Panc1 (cell line): ENCODE results near the gene CEMIP. TPM values are rescaled to one million over a fixed set of nuclear protein-coding genes. Genes with fewer than 3 reads are reported as not detected.

Experiments
- ATAC-seq: fragments of 200-7000 bp; cut with Tn5 transposase; 2 replicates; pipeline ENCODE4 v1.9.1; 2020; ENCODE audit warnings: mild to moderate bottlenecking, moderate library complexity
- BruUV-seq: library from RNA; stranded (reverse); fragments of 400-500 nt; replicated peaks from 2 replicates; lab custom pipeline; 2021; lab: Mats Ljungman, UMichigan
- CTCF ChIA-PET: fragments of 300-600 bp; sonication (Branson Sonifier 250); formaldehyde crosslinking; loops from one replicate; lab custom pipeline; 2022; ENCODE audit warnings: antibody characterized with exemption; lab: Charles Lee
- POLR2A ChIA-PET: fragments of 300-600 bp; sonication (Branson Sonifier 250); formaldehyde crosslinking; loops from one replicate; lab custom pipeline; 2022; ENCODE audit warnings: antibody characterized with exemption; lab: Charles Lee
- DNase-seq: peaks from one replicate; pipeline ENCODE4 v3.0.0-alpha.2; 2010; ENCODE audit warnings: low read depth, low spot score
- H3K27ac ChIP-seq: 2 replicates; pipeline ENCODE4 v1.5.1; 2011; ENCODE audit warnings: mild to moderate bottlenecking, low read length, inconsistent platforms
- H3K27me3 ChIP-seq: fragments of 200-500 bp; sonication (Bioruptor generic); 2 replicates; pipeline ENCODE4 v1.6.0; 2014; ENCODE audit warnings: low read length, inconsistent platforms; ENCODE audit not compliant: control insufficient read depth, insufficient read depth
- H3K36me3 ChIP-seq: fragments of 200-500 bp; sonication (Bioruptor generic); 2 replicates; pipeline ENCODE4 v1.5.1; 2014; ENCODE audit warnings: inconsistent platforms, mild to moderate bottlenecking, low read length, moderate library complexity; ENCODE audit not compliant: control insufficient read depth, insufficient read depth
- H3K4me1 ChIP-seq: 2 replicates; pipeline ENCODE4 v1.5.1; 2011; ENCODE audit warnings: inconsistent platforms, mild to moderate bottlenecking, low read length, moderate library complexity; ENCODE audit not compliant: control insufficient read depth, insufficient read depth
- H3K4me3 ChIP-seq, 2 experiments: 2 replicates each; pipeline ENCODE4 v1.5.1; 2011 to 2012; ENCODE audit warnings: low read depth in 2 of 2, low read length in 2 of 2, mild to moderate bottlenecking in 2 of 2, inconsistent platforms in 1 of 2, moderate library complexity in 1 of 2
- H3K9me3 ChIP-seq: fragments of 200-500 bp; sonication (Bioruptor generic); 2 replicates; pipeline ENCODE4 v1.5.1; 2014; ENCODE audit warnings: low read depth, mild to moderate bottlenecking, inconsistent platforms, low read length, moderate library complexity; ENCODE audit not compliant: control insufficient read depth, insufficient read depth
- POLR2AphosphoS5 ChIP-seq: IDR thresholded peaks from 2 replicates; pipeline ENCODE4 v1.6.1; 2012; ENCODE audit warnings: mild to moderate bottlenecking, low read depth, low read length, moderate library complexity
- SIN3A ChIP-seq: IDR thresholded peaks from 2 replicates; pipeline ENCODE4 v1.6.1; 2012; ENCODE audit warnings: low read depth, mild to moderate bottlenecking, low read length, moderate library complexity, borderline replicate concordance; ENCODE audit not compliant: insufficient read depth
- TCF7L2 ChIP-seq: IDR thresholded peaks from 2 replicates; pipeline ENCODE4 v1.6.1; 2011; ENCODE audit warnings: mild to moderate bottlenecking, low read depth, low read length, inconsistent platforms
- in situ Hi-C: cut with HindIII; loops from 2 replicates; pipeline ENCODE4 v1.10.0; 2016; ENCODE audit warnings: low sequenced_read_pairs, low pct_unique_long_range_greater_than_20kb
- intact Hi-C: fragments of 100-400 bp; cut with micrococcal nuclease; formaldehyde crosslinking; loops from one replicate; pipeline ENCODE4 v1.10.0; 2022; ENCODE audit not compliant: unreplicated experiment
- total RNA-seq: library from RNA; stranded (reverse); gene quantifications from one replicate; pipeline ENCODE4 v1.2.1, GENCODE V29; 2021; ENCODE audit not compliant: unreplicated experiment
- TF ChIP-seq, protein P1 (sequence below): fragments of 450-650 bp; IDR thresholded peaks from 2 replicates; pipeline ENCODE4 v1.5.1; 2017; ENCODE audit warnings: mild to moderate bottlenecking
- TF ChIP-seq, protein P2 (sequence below), 2 experiments: IDR thresholded peaks; 2 replicates each; pipeline ENCODE4 v1.6.1; 2011 to 2012; ENCODE audit warnings: low read depth in 2 of 2, control low read depth in 1 of 2, low read length in 1 of 2, mild to moderate bottlenecking in 1 of 2, moderate library complexity in 1 of 2; ENCODE audit not compliant: insufficient read depth in 1 of 2

The CEMIP gene
- total RNA-seq, 1 experiment from 2014 or later, result 0.46 TPM

- ATAC-seq (no peak), DNase-seq (no peak)
- ChIA-PET CTCF (interaction anchor here (0.9 kb wide), 1 partner anchor 88 kb away, joined by 3 read pairs; no protein-coding TSS in a partner anchor), POLR2A (no interaction called here)
- H3K4me1 ChIP-seq, result no peaks in the 10 kb centered on the region
- TF ChIP-seq SIN3A (no peak), TCF7L2 (no peak), POLR2AphosphoS5 (no peak)
- TF ChIP-seq, protein P1, sequence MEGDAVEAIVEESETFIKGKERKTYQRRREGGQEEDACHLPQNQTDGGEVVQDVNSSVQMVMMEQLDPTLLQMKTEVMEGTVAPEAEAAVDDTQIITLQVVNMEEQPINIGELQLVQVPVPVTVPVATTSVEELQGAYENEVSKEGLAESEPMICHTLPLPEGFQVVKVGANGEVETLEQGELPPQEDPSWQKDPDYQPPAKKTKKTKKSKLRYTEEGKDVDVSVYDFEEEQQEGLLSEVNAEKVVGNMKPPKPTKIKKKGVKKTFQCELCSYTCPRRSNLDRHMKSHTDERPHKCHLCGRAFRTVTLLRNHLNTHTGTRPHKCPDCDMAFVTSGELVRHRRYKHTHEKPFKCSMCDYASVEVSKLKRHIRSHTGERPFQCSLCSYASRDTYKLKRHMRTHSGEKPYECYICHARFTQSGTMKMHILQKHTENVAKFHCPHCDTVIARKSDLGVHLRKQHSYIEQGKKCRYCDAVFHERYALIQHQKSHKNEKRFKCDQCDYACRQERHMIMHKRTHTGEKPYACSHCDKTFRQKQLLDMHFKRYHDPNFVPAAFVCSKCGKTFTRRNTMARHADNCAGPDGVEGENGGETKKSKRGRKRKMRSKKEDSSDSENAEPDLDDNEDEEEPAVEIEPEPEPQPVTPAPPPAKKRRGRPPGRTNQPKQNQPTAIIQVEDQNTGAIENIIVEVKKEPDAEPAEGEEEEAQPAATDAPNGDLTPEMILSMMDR, result no peak
- TF ChIP-seq, protein P2, sequence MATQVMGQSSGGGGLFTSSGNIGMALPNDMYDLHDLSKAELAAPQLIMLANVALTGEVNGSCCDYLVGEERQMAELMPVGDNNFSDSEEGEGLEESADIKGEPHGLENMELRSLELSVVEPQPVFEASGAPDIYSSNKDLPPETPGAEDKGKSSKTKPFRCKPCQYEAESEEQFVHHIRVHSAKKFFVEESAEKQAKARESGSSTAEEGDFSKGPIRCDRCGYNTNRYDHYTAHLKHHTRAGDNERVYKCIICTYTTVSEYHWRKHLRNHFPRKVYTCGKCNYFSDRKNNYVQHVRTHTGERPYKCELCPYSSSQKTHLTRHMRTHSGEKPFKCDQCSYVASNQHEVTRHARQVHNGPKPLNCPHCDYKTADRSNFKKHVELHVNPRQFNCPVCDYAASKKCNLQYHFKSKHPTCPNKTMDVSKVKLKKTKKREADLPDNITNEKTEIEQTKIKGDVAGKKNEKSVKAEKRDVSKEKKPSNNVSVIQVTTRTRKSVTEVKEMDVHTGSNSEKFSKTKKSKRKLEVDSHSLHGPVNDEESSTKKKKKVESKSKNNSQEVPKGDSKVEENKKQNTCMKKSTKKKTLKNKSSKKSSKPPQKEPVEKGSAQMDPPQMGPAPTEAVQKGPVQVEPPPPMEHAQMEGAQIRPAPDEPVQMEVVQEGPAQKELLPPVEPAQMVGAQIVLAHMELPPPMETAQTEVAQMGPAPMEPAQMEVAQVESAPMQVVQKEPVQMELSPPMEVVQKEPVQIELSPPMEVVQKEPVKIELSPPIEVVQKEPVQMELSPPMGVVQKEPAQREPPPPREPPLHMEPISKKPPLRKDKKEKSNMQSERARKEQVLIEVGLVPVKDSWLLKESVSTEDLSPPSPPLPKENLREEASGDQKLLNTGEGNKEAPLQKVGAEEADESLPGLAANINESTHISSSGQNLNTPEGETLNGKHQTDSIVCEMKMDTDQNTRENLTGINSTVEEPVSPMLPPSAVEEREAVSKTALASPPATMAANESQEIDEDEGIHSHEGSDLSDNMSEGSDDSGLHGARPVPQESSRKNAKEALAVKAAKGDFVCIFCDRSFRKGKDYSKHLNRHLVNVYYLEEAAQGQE (IDR thresholded peaks at IDR 0.05; ENCODE audit: insufficient read depth in 1 of 2, low read depth in 2 of 2, low read length in 1 of 2), result no peak
- in situ Hi-C loops (no loop called here), intact Hi-C loops (no loop called here)
- H3K9me3 ChIP-seq, result no peaks in the 10 kb centered on the region
- no TSS peak for BruUV-seq
- no peak overlapping the region for H3K27ac ChIP-seq
- no peak overlapping the region for H3K4me3 ChIP-seq
- no peaks in the 10 kb centered on the region for H3K36me3 ChIP-seq
- H3K27me3 ChIP-seq, result 0 out of 2 replicates have a peak, but pooled peaks cover 8% of the 10 kb centered on the region
These were observed 85.5 kb downstream of the CEMIP start for GRCh38 chr15:80864666-80865065.

DNA sequence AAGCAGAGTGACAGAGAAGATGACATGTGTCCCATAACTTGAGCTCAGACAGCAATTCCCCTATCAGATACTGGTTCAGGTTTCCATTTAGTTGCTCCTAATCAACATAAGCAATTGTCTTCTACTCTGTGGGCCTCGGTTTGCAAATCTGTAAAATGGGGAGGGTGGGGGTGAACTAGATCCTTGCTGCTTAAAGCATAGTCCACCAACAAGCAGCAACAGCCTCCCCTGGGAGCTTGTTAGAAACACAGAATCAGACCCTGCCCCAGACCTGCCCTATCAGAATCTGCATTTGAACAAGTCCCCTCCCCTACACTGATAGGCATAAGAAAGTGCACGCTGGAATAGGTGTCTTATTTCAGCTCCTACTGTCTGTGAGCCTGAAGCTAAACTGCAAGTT lies 87.8 kb downstream of the CEMIP start:
- POLR2A ChIA-PET, result no interaction called here

More for the DNA sequence above, 87.8 kb downstream of the CEMIP start:
- intact Hi-C loops, result no loop called here
- no peaks in the 10 kb centered on the region for H3K9me3 ChIP-seq
- no peak for TF ChIP-seq POLR2AphosphoS5
- no peak for TF ChIP-seq TCF7L2
- TF ChIP-seq SIN3A, result no peak
- TF ChIP-seq, protein P1, result no peak
- TF ChIP-seq, protein P2 (IDR thresholded peaks at IDR 0.05; ENCODE audit: insufficient read depth in 1 of 2, low read depth in 2 of 2, low read length in 1 of 2), result no peak
- CTCF ChIA-PET, result no interaction called here
- in situ Hi-C loops, result no loop called here
- BruUV-seq, result no TSS peak
- DNase-seq, result no peak
- no peaks in the 10 kb centered on the region for H3K36me3 ChIP-seq
- H3K4me1 ChIP-seq, result no peaks in the 10 kb centered on the region
- no peak overlapping the region for H3K27ac ChIP-seq
- H3K27me3 ChIP-seq, result 0 out of 2 replicates have a peak, but pooled peaks cover 4% of the 10 kb centered on the region
- no peak overlapping the region for H3K4me3 ChIP-seq
- ATAC-seq, result no peak
